Measurements from ENCODE around the gene CFAP77. TPM values are rescaled to one million over a fixed set of nuclear protein-coding genes. Genes with fewer than 3 reads are reported as not detected.

Gene CFAP77
- polyA plus RNA-seq, 1 of the 3 experiments (the other 2 are of a cell fraction): 1.1 TPM

DNA sequence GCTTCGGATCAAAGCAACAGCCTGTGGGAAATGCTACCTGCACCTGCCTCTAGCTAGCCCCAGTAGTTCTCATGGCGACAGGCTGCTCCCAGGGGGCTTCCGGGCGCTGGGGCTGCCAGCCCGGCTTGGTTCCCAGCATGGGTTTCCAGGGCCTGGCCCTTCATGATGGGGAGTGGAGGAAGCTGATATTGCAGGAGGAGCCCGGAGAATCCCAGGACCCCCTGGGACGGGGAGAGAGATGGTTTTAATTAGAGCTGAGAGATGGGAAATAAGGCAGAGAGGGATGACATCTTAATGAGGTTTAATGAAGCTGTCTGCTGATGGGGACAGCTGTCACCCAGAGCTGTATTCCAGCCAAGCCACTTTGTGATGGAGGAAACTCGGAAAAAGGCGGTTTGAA lies 78.6 kb downstream of the CFAP77 start:
- H3K27me3 ChIP-seq (ENCODE audit: insufficient read depth): peaks cover 6% of the 10 kb centered on the region; the same call in 1 of the 2 replicates
- DNase-seq: peak; percentile 88
- H3K79me2 ChIP-seq (ENCODE audit: insufficient read depth): no peaks in the 10 kb centered on the region
- peaks cover 0 to 12% of the 10 kb centered on the region in 2 experiments; a peak in 1 of 4 replicates for H3K4me1 ChIP-seq (ENCODE audit: control insufficient read depth in 1 of 2, insufficient read depth in 2 of 2, low read depth in 1 of 2, low read length in 1 of 2)
- H3K4me3 ChIP-seq (ENCODE audit: low read depth in 2 of 2, low read length in 1 of 2): no peak overlapping the region
- H3F3A ChIP-seq (replicated peaks; ENCODE audit: insufficient read depth): no peaks in the 10 kb centered on the region
- WGBS (ENCODE audit: low lambda C conversion rate): 36% methylated on average over 7 of the region's 9 CpGs
- H3K27ac ChIP-seq (ENCODE audit: low read depth in 2 of 2, low read length in 1 of 2): no peak overlapping the region; a peak in 1 of 4 replicates
- H4K20me1 ChIP-seq (ENCODE audit: insufficient read depth): no peaks in the 10 kb centered on the region
- H3K9ac ChIP-seq: no peak overlapping the region
- TF ChIP-seq, protein P1, sequence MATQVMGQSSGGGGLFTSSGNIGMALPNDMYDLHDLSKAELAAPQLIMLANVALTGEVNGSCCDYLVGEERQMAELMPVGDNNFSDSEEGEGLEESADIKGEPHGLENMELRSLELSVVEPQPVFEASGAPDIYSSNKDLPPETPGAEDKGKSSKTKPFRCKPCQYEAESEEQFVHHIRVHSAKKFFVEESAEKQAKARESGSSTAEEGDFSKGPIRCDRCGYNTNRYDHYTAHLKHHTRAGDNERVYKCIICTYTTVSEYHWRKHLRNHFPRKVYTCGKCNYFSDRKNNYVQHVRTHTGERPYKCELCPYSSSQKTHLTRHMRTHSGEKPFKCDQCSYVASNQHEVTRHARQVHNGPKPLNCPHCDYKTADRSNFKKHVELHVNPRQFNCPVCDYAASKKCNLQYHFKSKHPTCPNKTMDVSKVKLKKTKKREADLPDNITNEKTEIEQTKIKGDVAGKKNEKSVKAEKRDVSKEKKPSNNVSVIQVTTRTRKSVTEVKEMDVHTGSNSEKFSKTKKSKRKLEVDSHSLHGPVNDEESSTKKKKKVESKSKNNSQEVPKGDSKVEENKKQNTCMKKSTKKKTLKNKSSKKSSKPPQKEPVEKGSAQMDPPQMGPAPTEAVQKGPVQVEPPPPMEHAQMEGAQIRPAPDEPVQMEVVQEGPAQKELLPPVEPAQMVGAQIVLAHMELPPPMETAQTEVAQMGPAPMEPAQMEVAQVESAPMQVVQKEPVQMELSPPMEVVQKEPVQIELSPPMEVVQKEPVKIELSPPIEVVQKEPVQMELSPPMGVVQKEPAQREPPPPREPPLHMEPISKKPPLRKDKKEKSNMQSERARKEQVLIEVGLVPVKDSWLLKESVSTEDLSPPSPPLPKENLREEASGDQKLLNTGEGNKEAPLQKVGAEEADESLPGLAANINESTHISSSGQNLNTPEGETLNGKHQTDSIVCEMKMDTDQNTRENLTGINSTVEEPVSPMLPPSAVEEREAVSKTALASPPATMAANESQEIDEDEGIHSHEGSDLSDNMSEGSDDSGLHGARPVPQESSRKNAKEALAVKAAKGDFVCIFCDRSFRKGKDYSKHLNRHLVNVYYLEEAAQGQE (IDR thresholded peaks at IDR 0.05; ENCODE audit: low read depth, low read length): no peak
- TF ChIP-seq GATA2 (CRISPR knock-in tag; IDR thresholded peaks at IDR 0.05) (0 out of 2 replicates have a peak, but pooled peaks have one; percentile 15), RCOR1 (IDR thresholded peaks at IDR 0.05; ENCODE audit: low read length) (0 out of 2 replicates have a peak, but pooled peaks have one; percentile 22), EZH2phosphoT487 (IDR thresholded peaks at IDR 0.05; ENCODE audit: borderline replicate concordance, low read depth) (no peak), CHD2 (IDR thresholded peaks at IDR 0.05; ENCODE audit: low read length, partially characterized antibody) (no peak)
- CTCF ChIA-PET: interaction anchor here (1.2 to 2.0 kb wide), 10 partner anchors 9 to 87 kb away, joined by 3 to 8 read pairs (median 6); no protein-coding TSS in a partner anchor
- no peaks in the 10 kb centered on the region for H3K9me3 ChIP-seq
- H2AFZ ChIP-seq (ENCODE audit: low read depth): no peak overlapping the region
- no peaks in the 10 kb centered on the region for H3K9me2 ChIP-seq
- H3K4me2 ChIP-seq: no peak overlapping the region
- H3K36me3 ChIP-seq (replicated peaks in 1 of 2; ENCODE audit: control insufficient read depth in 1 of 2, insufficient read depth in 2 of 2, low read length in 1 of 2): no peaks in the 10 kb centered on the region
- POLR2A ChIA-PET: no interaction called here

DNA sequence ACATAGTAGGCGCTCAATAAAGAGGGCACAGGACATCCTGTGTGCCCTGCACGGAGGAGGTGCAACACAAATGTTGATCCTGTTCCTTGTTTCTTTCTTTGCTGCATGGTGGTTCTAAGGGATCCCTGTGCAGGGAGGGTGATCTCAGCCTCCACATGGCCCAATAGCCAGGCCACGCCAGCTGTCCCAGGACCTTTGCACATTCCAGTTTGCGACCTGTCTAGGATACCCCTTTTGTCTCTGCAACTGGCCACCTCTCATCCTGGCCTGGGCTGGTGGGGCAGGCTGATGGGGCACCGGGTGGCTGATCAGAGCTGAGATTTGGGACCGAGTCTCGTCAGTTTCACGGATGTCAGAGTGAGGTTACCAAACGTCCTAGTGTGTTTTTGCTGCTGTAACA lies 79.5 kb downstream of the CFAP77 start:
- H3K79me2 ChIP-seq (ENCODE audit: insufficient read depth): no peaks in the 10 kb centered on the region
- H3F3A ChIP-seq (replicated peaks; ENCODE audit: insufficient read depth): no peaks in the 10 kb centered on the region
- no peak overlapping the region for H2AFZ ChIP-seq (ENCODE audit: low read depth)
- ChIA-PET POLR2A (no interaction called here), CTCF (interaction anchor here (0.9 to 2.0 kb wide), 4 partner anchors 8 to 85 kb away, joined by 3 to 8 read pairs (median 3); no protein-coding TSS in a partner anchor)
- TF ChIP-seq EZH2phosphoT487 (IDR thresholded peaks at IDR 0.05; ENCODE audit: borderline replicate concordance, low read depth): no peak
- no peak for TF ChIP-seq JUND (IDR thresholded peaks at IDR 0.05)
- no peak for TF ChIP-seq FOSL2 (IDR thresholded peaks at IDR 0.05; ENCODE audit: borderline replicate concordance, low read depth)
- no peak for TF ChIP-seq NRF1 (IDR thresholded peaks at IDR 0.05; ENCODE audit: low read depth, low read length)
- no peak for TF ChIP-seq GABPA (IDR thresholded peaks at IDR 0.05; ENCODE audit: low read depth)
- TF ChIP-seq, protein P2, sequence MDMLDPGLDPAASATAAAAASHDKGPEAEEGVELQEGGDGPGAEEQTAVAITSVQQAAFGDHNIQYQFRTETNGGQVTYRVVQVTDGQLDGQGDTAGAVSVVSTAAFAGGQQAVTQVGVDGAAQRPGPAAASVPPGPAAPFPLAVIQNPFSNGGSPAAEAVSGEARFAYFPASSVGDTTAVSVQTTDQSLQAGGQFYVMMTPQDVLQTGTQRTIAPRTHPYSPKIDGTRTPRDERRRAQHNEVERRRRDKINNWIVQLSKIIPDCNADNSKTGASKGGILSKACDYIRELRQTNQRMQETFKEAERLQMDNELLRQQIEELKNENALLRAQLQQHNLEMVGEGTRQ (IDR thresholded peaks at IDR 0.05; ENCODE audit: borderline replicate concordance, low read depth, low read length): no peak
- no peak for TF ChIP-seq EP300 (IDR thresholded peaks at IDR 0.05; ENCODE audit: borderline replicate concordance in 1 of 2, low read depth in 1 of 2, low read length in 1 of 2)
- no peak for TF ChIP-seq CHD2 (IDR thresholded peaks at IDR 0.05; ENCODE audit: low read length, partially characterized antibody)
- no peak for TF ChIP-seq RAD21 (IDR thresholded peaks at IDR 0.05; ENCODE audit: low read length)
- TF ChIP-seq, protein P3, sequence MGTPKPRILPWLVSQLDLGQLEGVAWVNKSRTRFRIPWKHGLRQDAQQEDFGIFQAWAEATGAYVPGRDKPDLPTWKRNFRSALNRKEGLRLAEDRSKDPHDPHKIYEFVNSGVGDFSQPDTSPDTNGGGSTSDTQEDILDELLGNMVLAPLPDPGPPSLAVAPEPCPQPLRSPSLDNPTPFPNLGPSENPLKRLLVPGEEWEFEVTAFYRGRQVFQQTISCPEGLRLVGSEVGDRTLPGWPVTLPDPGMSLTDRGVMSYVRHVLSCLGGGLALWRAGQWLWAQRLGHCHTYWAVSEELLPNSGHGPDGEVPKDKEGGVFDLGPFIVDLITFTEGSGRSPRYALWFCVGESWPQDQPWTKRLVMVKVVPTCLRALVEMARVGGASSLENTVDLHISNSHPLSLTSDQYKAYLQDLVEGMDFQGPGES (IDR thresholded peaks at IDR 0.05; ENCODE audit: low read depth, low read length): no peak
- no peak overlapping the region for H3K4me2 ChIP-seq
- no peak overlapping the region for H3K4me3 ChIP-seq (ENCODE audit: low read depth in 2 of 2, low read length in 1 of 2)
- H3K9me3 ChIP-seq: no peaks in the 10 kb centered on the region
- no peaks in the 10 kb centered on the region for H4K20me1 ChIP-seq (ENCODE audit: insufficient read depth)
- DNase-seq: no peak
- peaks cover 0 to 12% of the 10 kb centered on the region in 2 experiments; a peak in 1 of 4 replicates for H3K4me1 ChIP-seq (ENCODE audit: control insufficient read depth in 1 of 2, insufficient read depth in 2 of 2, low read depth in 1 of 2, low read length in 1 of 2)
- peaks cover 6% of the 10 kb centered on the region; the same call in 1 of the 2 replicates for H3K27me3 ChIP-seq (ENCODE audit: insufficient read depth)
- 66% methylated on average over 8 of the region's 9 CpGs for WGBS (ENCODE audit: low lambda C conversion rate)
- H3K27ac ChIP-seq (ENCODE audit: low read depth in 2 of 2, low read length in 1 of 2): no peak overlapping the region; a peak in 1 of 4 replicates
- H3K36me3 ChIP-seq (replicated peaks in 1 of 2; ENCODE audit: control insufficient read depth in 1 of 2, insufficient read depth in 2 of 2, low read length in 1 of 2): no peaks in the 10 kb centered on the region
- no peak overlapping the region for H3K9ac ChIP-seq
- no peaks in the 10 kb centered on the region for H3K9me2 ChIP-seq
